ENCODE measurements around the gene CDKN2AIPNL.
"Not testable (repeated sequence)": the region's sequence is repeated elsewhere in the genome, so short reads cannot be mapped to it uniquely, and the experiment has no call there.

CDKN2AIPNL gene

GRCh38 chr5:134397196-134397595 lies 14.5 kb downstream of the CDKN2AIPNL start:
- DNase-seq: no peak

- DNase-seq: no peak
Observed at GRCh38 chr5:134396274-134396673, 15.4 kb downstream of the CDKN2AIPNL start.

GRCh38 chr5:134394932-134395331 lies 16.7 kb downstream of the CDKN2AIPNL start:
- no peak for DNase-seq

GRCh38 chr5:134392301-134392700 lies 19.4 kb downstream of the CDKN2AIPNL start:
- no peak for DNase-seq

- DNase-seq: no peak
Observed at GRCh38 chr5:134387443-134387842, 24.2 kb downstream of the CDKN2AIPNL start.

- no peak for DNase-seq
Observed at GRCh38 chr5:134383980-134384697, 27.5 kb downstream of the CDKN2AIPNL start.

GRCh38 chr5:134382204-134382603 lies 29.5 kb downstream of the CDKN2AIPNL start:
- DNase-seq: not testable (repeated sequence)

GRCh38 chr5:134380346-134380745 lies 31.3 kb downstream of the CDKN2AIPNL start:
- no peak for DNase-seq

- DNase-seq: no peak
Observed at GRCh38 chr5:134374232-134374631, 37.4 kb downstream of the CDKN2AIPNL start.

- DNase-seq: not testable (repeated sequence)
Observed at GRCh38 chr5:134373633-134374032, 38.0 kb downstream of the CDKN2AIPNL start.

GRCh38 chr5:134371834-134372340 lies 39.8 kb downstream of the CDKN2AIPNL start:
- peak; percentile 42 for DNase-seq

- peak; percentile 98 for DNase-seq
Observed at GRCh38 chr5:134370871-134371833, 40.5 kb downstream of the CDKN2AIPNL start, which contains the start of gene UBE2B. Gene UBE2B, plus strand, starts transcription at chr5:134371569. Its CDS starts 27 bp downstream, at chr5:134371596.

- DNase-seq: peak; percentile 5
Observed at GRCh38 chr5:134370311-134370870, 41.3 kb downstream of the CDKN2AIPNL start.

GRCh38 chr5:134365604-134366003 lies 46.1 kb downstream of the CDKN2AIPNL start:
- DNase-seq: no peak

GRCh38 chr5:134355681-134356080 lies 56.0 kb downstream of the CDKN2AIPNL start:
- DNase-seq: no peak
